K562 (cell line): Measurements from ENCODE around the gene CCL4. TPM values are rescaled to one million over a fixed set of nuclear protein-coding genes. Genes with fewer than 3 reads are reported as not detected.
A peak's percentile ranks its signal among the peaks of the same experiment; 100 is the strongest.

ENCODE experiments used
- ATAC-seq: fragments of 200-7000 bp; cut with Tn5 transposase; 3 replicates; pipeline ENCODE4 v1.9.1; 2020; ENCODE audit warnings: moderate library complexity
- BruUV-seq: library from RNA; stranded (reverse); fragments of 400-500 nt; replicated peaks from 2 replicates; lab custom pipeline; 2021; lab: Mats Ljungman, UMichigan
- CTCF ChIA-PET: fragments of 300-600 bp; formaldehyde crosslinking; extraction: SDS; loops from one replicate; lab custom pipeline; 2021; ENCODE audit warnings: low intra/inter-chr PET ratio; lab: Yijun Ruan, JAX
- POLR2A ChIA-PET: fragments of 300-600, 350-650 bp; sonication (Branson Sonifier 250); formaldehyde crosslinking; extraction: SDS; loops from one replicate; lab custom pipeline; 2021; ENCODE audit warnings: antibody characterized with exemption, inconsistent platforms; lab: Yijun Ruan, JAX
- DNase-seq, 4 experiments: peaks; one replicate each; pipeline versions ENCODE4 v3.0.0 to v3.0.0-alpha.2; 2011 to 2018; ENCODE audit warnings: low spot score in 3 of 4, mixed read lengths in 3 of 4; ENCODE audit errors: extremely low read depth in 1 of 4
- FAIRE-seq: peaks from 2 replicates; lab custom pipeline; 2011; peaks lifted over from hg19 to GRCh38; lab: Jason Lieb, UNC
- H2AFZ ChIP-seq: 2 replicates; pipeline ENCODE4 v1.6.0; 2011; ENCODE audit warnings: low read depth, low read length, control low read depth, inconsistent platforms
- H3K27ac ChIP-seq: fragments of 200-600 bp; 3 replicates; pipeline ENCODE4 v1.8.0; 2011; ENCODE audit warnings: low read depth, mild to moderate bottlenecking, control low read depth, inconsistent platforms, low read length, moderate library complexity, mixed read lengths; ENCODE audit errors: extremely low read depth
- H3K27me3 ChIP-seq, 2 experiments: fragments of 300-600 bp in 1 of 2; 2 replicates in 1 of 2; 3 replicates in 1 of 2; pipeline versions ENCODE4 v1.6.0 to v1.8.0; 2011; ENCODE audit warnings: inconsistent platforms in 2 of 2, low read length in 2 of 2, mild to moderate bottlenecking in 1 of 2, mixed read lengths in 1 of 2, moderate library complexity in 1 of 2; ENCODE audit not compliant: control insufficient read depth in 2 of 2, insufficient read depth in 2 of 2
- H3K36me3 ChIP-seq: fragments of 300-600 bp; 3 replicates; pipeline ENCODE4 v1.8.0; 2011; ENCODE audit warnings: mild to moderate bottlenecking, low read length, inconsistent platforms; ENCODE audit not compliant: control insufficient read depth, insufficient read depth
- H3K4me1 ChIP-seq, 2 experiments: fragments of 200-600 bp in 1 of 2; replicated peaks in 1 of 2; 2 replicates in 1 of 2; 3 replicates in 1 of 2; pipeline versions ENCODE4 v1.5.1 to v1.8.0; 2011; ENCODE audit warnings: inconsistent platforms in 2 of 2, low read length in 2 of 2, mild to moderate bottlenecking in 1 of 2, mixed read lengths in 1 of 2, moderate library complexity in 1 of 2; ENCODE audit not compliant: control insufficient read depth in 2 of 2, insufficient read depth in 2 of 2
- H3K4me2 ChIP-seq: 2 replicates; pipeline ENCODE4 v1.6.1; 2011; ENCODE audit warnings: low read length, control low read depth, inconsistent platforms, mixed read lengths; ENCODE audit not compliant: insufficient read depth
- H3K4me3 ChIP-seq: fragments of 200-600 bp; sonication (generic), shearing (Covaris generic); 2 replicates; pipeline ENCODE4 v1.5.1; 2016; ENCODE audit warnings: control low read depth, inconsistent platforms
- H3K79me2 ChIP-seq: fragments of 200-600 bp; 3 replicates; pipeline ENCODE4 v1.8.0; 2011; ENCODE audit warnings: low read length, inconsistent platforms; ENCODE audit not compliant: control insufficient read depth, insufficient read depth
- H3K9ac ChIP-seq, 2 experiments: 2 replicates each; pipeline versions ENCODE4 v1.6.0 to v1.6.1; 2011; ENCODE audit warnings: low read depth in 2 of 2, low read length in 2 of 2, control low read depth in 1 of 2, inconsistent platforms in 1 of 2, mild to moderate bottlenecking in 1 of 2, mixed read lengths in 1 of 2; ENCODE audit not compliant: insufficient read depth in 1 of 2
- H3K9me1 ChIP-seq: one replicate; pipeline ENCODE4 v1.6.0; 2011; ENCODE audit warnings: inconsistent platforms, mild to moderate bottlenecking, low read length, moderate library complexity; ENCODE audit not compliant: control insufficient read depth, insufficient read depth
- H3K9me3 ChIP-seq: replicated peaks from 2 replicates; pipeline ENCODE4 v1.5.1; 2011; ENCODE audit warnings: low read depth, low read length, inconsistent platforms; ENCODE audit not compliant: control insufficient read depth, insufficient read depth
- H4K20me1 ChIP-seq: replicated peaks from 2 replicates; pipeline ENCODE4 v1.6.1; 2011; ENCODE audit warnings: low read length, inconsistent platforms, mixed read lengths; ENCODE audit not compliant: control insufficient read depth, insufficient read depth
- CUX1 ChIP-seq: fragments of 200-800 bp; sonication (Bioruptor generic); IDR thresholded peaks from 2 replicates; pipeline ENCODE4 v1.6.1; 2016; ENCODE audit warnings: missing genetic modification characterization, missing compliant biosample characterization
- WGBS: fragments of 100-300 bp; shearing (Covaris generic); methylation state at CpG from one replicate; pipeline ENCODE4 v1.1.6; 2016; ENCODE audit warnings: low coverage, mixed read lengths; ENCODE audit not compliant: insufficient coverage; ENCODE audit errors: missing lambda C conversion rate; 5-methylcytosine and 5-hydroxymethylcytosine counted together
- in situ Hi-C: fragments of 300-500 bp; cut with MboI; formaldehyde crosslinking; loops from 4 replicates; pipeline ENCODE4 v1.15.0; 2018; ENCODE audit warnings: inconsistent platforms, mixed read lengths
- intact Hi-C: fragments of 100-400 bp; cut with micrococcal nuclease; formaldehyde crosslinking; loops from 2 replicates; pipeline ENCODE4 v1.14.2; 2022
- polyA plus RNA-seq, 8 experiments: library from polyadenylated mRNA; depleted of rRNA in 4 of 8; stranded (reverse) in 5 of 8; unstranded in 3 of 8; fragments of >200 nt; fragmentation: Nextera tagmentation in 2 of 8; fragmentation: Illumina TruSeq in 1 of 8; extraction: Ambion mirVana in 2 of 8; extraction: Trizol in 1 of 8; gene quantifications; 2 replicates each; pipeline versions ENCODE4 v1.2.1 to v1.2.3, GENCODE V29; 2011 to 2014; ENCODE audit warnings: inconsistent platforms in 1 of 8, missing spikeins in 1 of 8
- total RNA-seq, 7 experiments: library from RNA; depleted of rRNA in 6 of 7; stranded (reverse); fragments of >200 nt in 6 of 7; fragmentation: Illumina TruSeq in 2 of 7; extraction: Trizol in 2 of 7; gene quantifications; 2 replicates each; pipeline versions ENCODE4 v1.2.1 to v1.2.3, GENCODE V29; 2011 to 2021; ENCODE audit warnings: low replicate concordance in 1 of 7
- TF ChIP-seq, protein P1 (sequence below): fragments of 450-650 bp; formaldehyde crosslinking; IDR thresholded peaks from 2 replicates; pipeline ENCODE4 v1.4.0; 2020; ENCODE audit warnings: mild to moderate bottlenecking, mixed read lengths

The CCL4 gene
- total and polyA plus RNA-seq, 9 of the 15 experiments (the other 6 are each of a cell fraction or from before 2014, with no cell fraction given) = 0.91 TPM; not detected in 8

DNA sequence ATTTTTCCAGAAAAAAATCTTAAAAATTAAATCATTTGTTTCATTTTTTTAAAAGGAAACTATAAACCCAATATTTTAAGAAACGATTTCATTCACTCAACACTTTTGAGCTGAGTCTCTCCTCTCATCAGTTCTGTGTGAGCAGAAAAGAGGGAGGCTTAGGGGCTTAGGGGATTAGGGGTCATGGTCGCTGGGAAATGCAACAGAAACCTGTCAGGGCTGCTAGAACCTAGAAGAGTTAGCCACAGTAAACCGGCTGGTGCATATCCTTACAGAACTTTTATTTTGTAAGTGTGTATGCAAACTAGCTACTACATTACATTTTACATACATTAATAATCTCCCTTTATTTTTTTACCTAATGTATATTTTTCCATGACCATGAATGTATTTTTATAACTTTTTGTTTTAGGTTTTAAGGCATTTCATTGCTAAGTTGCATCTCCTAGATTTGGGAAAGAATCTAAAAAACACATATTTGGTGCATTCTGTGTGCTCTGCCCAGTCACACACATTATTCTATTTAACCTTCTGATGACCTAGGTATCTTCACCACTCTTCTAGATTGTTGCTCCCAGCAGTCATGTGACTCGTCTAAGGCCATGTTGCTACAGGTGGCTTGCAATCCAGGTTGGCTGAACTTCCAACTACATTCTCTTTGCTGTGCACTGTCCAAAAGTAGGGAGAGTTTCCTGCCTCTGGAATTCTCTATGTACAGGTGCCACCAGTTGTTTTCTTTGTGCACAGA is 48.4 kb downstream of the CCL4 start:
- Histone ChIP-seq H4K20me1 (no peaks in the 10 kb centered on the region), H3K36me3 (no peaks in the 10 kb centered on the region), H3K9ac (no peak overlapping the region), H3K27me3 (peaks cover 2 to 16% of the 10 kb centered on the region in 2 experiments; a peak in 2 of 5 replicates), H3K4me3 (no peak overlapping the region), H3K4me1 (peaks cover 3 to 5% of the 10 kb centered on the region in 2 experiments; a peak in 2 of 5 replicates), H2AFZ (no peak overlapping the region), H3K9me3 (no peaks in the 10 kb centered on the region)
- BruUV-seq = no TSS peak
- FAIRE-seq = no peak
- no peak for DNase-seq
- in situ Hi-C loops = no loop called here
- POLR2A ChIA-PET = no interaction called here
- intact Hi-C loops = no loop called here
- ATAC-seq = no peak
- TF ChIP-seq CUX1 = no peak
- TF ChIP-seq, protein P1, sequence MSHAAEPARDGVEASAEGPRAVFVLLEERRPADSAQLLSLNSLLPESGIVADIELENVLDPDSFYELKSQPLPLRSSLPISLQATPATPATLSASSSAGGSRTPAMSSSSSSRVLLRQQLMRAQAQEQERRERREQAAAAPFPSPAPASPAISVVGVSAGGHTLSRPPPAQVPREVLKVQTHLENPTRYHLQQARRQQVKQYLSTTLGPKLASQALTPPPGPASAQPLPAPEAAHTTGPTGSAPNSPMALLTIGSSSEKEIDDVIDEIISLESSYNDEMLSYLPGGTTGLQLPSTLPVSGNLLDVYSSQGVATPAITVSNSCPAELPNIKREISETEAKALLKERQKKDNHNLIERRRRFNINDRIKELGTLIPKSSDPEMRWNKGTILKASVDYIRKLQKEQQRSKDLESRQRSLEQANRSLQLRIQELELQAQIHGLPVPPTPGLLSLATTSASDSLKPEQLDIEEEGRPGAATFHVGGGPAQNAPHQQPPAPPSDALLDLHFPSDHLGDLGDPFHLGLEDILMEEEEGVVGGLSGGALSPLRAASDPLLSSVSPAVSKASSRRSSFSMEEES (CRISPR knock-in tag) = peak; percentile 53
- TF ChIP-seq, all 486 proteins: peak for 1
- CTCF ChIA-PET = interaction anchor here (0.6 kb wide), 1 partner anchor 182 kb away, joined by 4 read pairs; no protein-coding TSS in a partner anchor
- H3K79me2 ChIP-seq = no peaks in the 10 kb centered on the region
- no peak overlapping the region for H3K27ac ChIP-seq
- WGBS = 2% methylated on average over 4 of the region's 4 CpGs
- no peak overlapping the region for H3K4me2 ChIP-seq
- H3K9me1 ChIP-seq = no peaks in the 10 kb centered on the region
